GM23338 (cell line): ENCODE data around the gene TMEM86A. TPM values are rescaled to one million over a fixed set of nuclear protein-coding genes. Genes with fewer than 3 reads are reported as not detected.

Experiments used
- ATAC-seq: fragments of 200-7000 bp; cut with Tn5 transposase; 3 replicates; pipeline ENCODE4 v1.9.1; 2020
- DNase-seq: peaks from one replicate; pipeline ENCODE4 v3.0.0-alpha.2; 2015; ENCODE audit warnings: low spot score
- H2AFZ ChIP-seq: fragments of 200-600 bp; sonication (generic); 2 replicates; pipeline ENCODE4 v1.8.0; 2016; ENCODE audit warnings: antibody characterized with exemption, mild to moderate bottlenecking, moderate library complexity
- H3F3A ChIP-seq: fragments of 200-600 bp; sonication (generic); replicated peaks from 2 replicates; pipeline ENCODE4 v1.8.0; 2017; ENCODE audit warnings: antibody characterized with exemption, mixed run types, low read depth
- H3K27ac ChIP-seq: fragments of 200-600 bp; sonication (generic); 2 replicates; pipeline ENCODE4 v1.6.1; 2016; ENCODE audit warnings: low read depth
- H3K27me3 ChIP-seq: fragments of 200-600 bp; sonication (generic); 2 replicates; pipeline ENCODE4 v1.8.0; 2016; ENCODE audit warnings: mild to moderate bottlenecking, mixed run types, moderate library complexity; ENCODE audit not compliant: insufficient read depth
- H3K36me3 ChIP-seq: fragments of 200-600 bp; sonication (generic); 2 replicates; pipeline ENCODE4 v1.8.0; 2016; ENCODE audit warnings: mild to moderate bottlenecking; ENCODE audit not compliant: insufficient read depth
- H3K4me1 ChIP-seq: fragments of 200-600 bp; sonication (generic); 2 replicates; pipeline ENCODE4 v1.8.0; 2016; ENCODE audit warnings: mild to moderate bottlenecking, moderate library complexity; ENCODE audit not compliant: insufficient read depth
- H3K4me2 ChIP-seq: fragments of 200-600 bp; sonication (generic); 2 replicates; pipeline ENCODE4 v1.7.1; 2017; ENCODE audit warnings: mixed run types
- H3K4me3 ChIP-seq: fragments of 200-600 bp; sonication (generic); 2 replicates; pipeline ENCODE4 v1.6.1; 2016; ENCODE audit warnings: mixed run types
- H3K79me2 ChIP-seq: fragments of 200-600 bp; sonication (generic); replicated peaks from 2 replicates; pipeline ENCODE4 v1.8.0; 2017; ENCODE audit warnings: mild to moderate bottlenecking; ENCODE audit not compliant: insufficient read depth
- H3K9me2 ChIP-seq: fragments of 200-600 bp; sonication (generic); 2 replicates; pipeline ENCODE4 v1.8.0; 2017; ENCODE audit not compliant: insufficient read depth
- H4K20me1 ChIP-seq: fragments of 200-600 bp; sonication (generic); replicated peaks from 2 replicates; pipeline ENCODE4 v1.8.0; 2017; ENCODE audit warnings: mild to moderate bottlenecking; ENCODE audit not compliant: insufficient read depth
- H3K27ac Mint-ChIP-seq: 2 replicates; pipeline ENCODE4 v1.8.0; 2020; ENCODE audit warnings: inconsistent platforms, mild to moderate bottlenecking, moderate library complexity, mixed read lengths
- H3K27me3 Mint-ChIP-seq: 3 replicates; pipeline ENCODE4 v1.8.0; 2022; ENCODE audit warnings: low read depth, mild to moderate bottlenecking, moderate library complexity, mixed read lengths, inconsistent platforms; ENCODE audit not compliant: insufficient read depth, poor library complexity
- H3K36me3 Mint-ChIP-seq: 3 replicates; pipeline ENCODE4 v1.8.0; 2021; ENCODE audit warnings: low read depth, mild to moderate bottlenecking, inconsistent platforms, moderate library complexity, mixed read lengths
- H3K4me1 Mint-ChIP-seq: 3 replicates; pipeline ENCODE4 v1.8.0; 2020; ENCODE audit warnings: mild to moderate bottlenecking, inconsistent platforms, mixed read lengths
- H3K4me3 Mint-ChIP-seq: 3 replicates; pipeline ENCODE4 v1.8.0; 2021; ENCODE audit warnings: moderate library complexity, mild to moderate bottlenecking, inconsistent platforms, mixed read lengths
- H3K9me3 Mint-ChIP-seq: 3 replicates; pipeline ENCODE4 v1.8.0; 2020; ENCODE audit warnings: moderate library complexity, mild to moderate bottlenecking, inconsistent platforms, mixed read lengths
- CTCF ChIP-seq, 2 experiments: fragments of 200-600 bp in 1 of 2; sonication (generic) in 1 of 2; conservative IDR thresholded peaks; 2 replicates each; pipeline versions ENCODE4 v1.5.1 to v1.6.1; 2016 to 2017; ENCODE audit warnings: antibody characterized with exemption in 2 of 2, low read depth in 2 of 2, mild to moderate bottlenecking in 2 of 2, moderate library complexity in 1 of 2
- ETS1 ChIP-seq: IDR thresholded peaks from 2 replicates; pipeline ENCODE4 v1.6.1; 2016; ENCODE audit warnings: antibody characterized with exemption
- JUNB ChIP-seq: IDR thresholded peaks from one replicate; pipeline ENCODE4 v1.6.1; 2016; ENCODE audit warnings: antibody characterized with exemption; ENCODE audit not compliant: unreplicated experiment
- REST ChIP-seq: IDR thresholded peaks from one replicate; pipeline ENCODE4 v1.6.1; 2018; ENCODE audit warnings: antibody characterized with exemption; ENCODE audit not compliant: unreplicated experiment
- ZNF114 ChIP-seq: fragments of 250-450 bp; sonication (Bioruptor Pico); IDR thresholded peaks from 2 replicates; pipeline ENCODE4 v1.5.0; 2020; ENCODE audit warnings: mild to moderate bottlenecking, moderate library complexity
- ZNF331 ChIP-seq: fragments of 250-450 bp; sonication (Bioruptor Pico); IDR thresholded peaks from 2 replicates; pipeline ENCODE4 v1.5.0; 2020; ENCODE audit warnings: low read depth, mild to moderate bottlenecking, moderate library complexity
- polyA plus RNA-seq: library from polyadenylated mRNA; unstranded; fragments of >200 nt; fragmentation: Nextera tagmentation; extraction: Ambion mirVana; gene quantifications from 2 replicates; pipeline ENCODE4 v1.2.1, GENCODE V29; 2016
- total RNA-seq: library from RNA; depleted of rRNA; stranded (reverse); fragments of >200 nt; shearing (Covaris generic); gene quantifications from 2 replicates; pipeline ENCODE4 v1.2.3, GENCODE V29; 2014

TMEM86A gene
- total and polyA plus RNA-seq, 2 experiments from 2014 or later: 0.45 to 0.91 TPM

GRCh38 chr11:18726040-18726439, 27.5 kb downstream of the TMEM86A start, which contains the start of gene IGSF22:
IGSF22 (minus strand) TSS chr11:18726188; CDS start chr11:18724236, 1,952 bp downstream.
- peak; percentile 76 for DNase-seq
- H3K9me3 Mint-ChIP-seq: no peaks in the 10 kb centered on the region; the same call in 2 of the 3 replicates
- Histone ChIP-seq H3K4me1 (peaks cover 11% of the 10 kb centered on the region), H4K20me1 (no peaks in the 10 kb centered on the region; the same call in 1 of the 2 replicates), H3K79me2 (no peaks in the 10 kb centered on the region), H3K27me3 (no peaks in the 10 kb centered on the region), H2AFZ (no peak within 1 kb of the TSS), H3K36me3 (no peaks in the 10 kb centered on the region), H3K27ac (no peak within 1 kb of the TSS), H3K4me2 (peak within 1 kb of the TSS; percentile 71), H3K9me2 (no peaks in the 10 kb centered on the region), H3K4me3 (no peak within 1 kb of the TSS), H3F3A (no peaks in the 10 kb centered on the region)
- peaks cover 13% of the 10 kb centered on the region for H3K27me3 Mint-ChIP-seq
- peak; percentile 1; the same call in 1 of the 3 replicates for ATAC-seq
- peaks cover 22% of the 10 kb centered on the region for H3K4me1 Mint-ChIP-seq
- no peak within 1 kb of the TSS for H3K4me3 Mint-ChIP-seq
- no peak within 1 kb of the TSS for H3K27ac Mint-ChIP-seq
- no peaks in the 10 kb centered on the region; the same call in 2 of the 3 replicates for H3K36me3 Mint-ChIP-seq
- TF ChIP-seq ZNF331 (CRISPR knock-in tag) (no peak), CTCF (conservative IDR thresholded peaks at IDR 0.05; ENCODE audit: low read depth in 2 of 2) (0 out of 4 replicates have a peak, but pooled peaks of 1 of the 2 experiments have one; percentile 9), ZNF114 (CRISPR knock-in tag) (no peak), ETS1 (no peak), REST (no peak)

GRCh38 chr11:18727479-18728236, 29.1 kb downstream of the TMEM86A start:
- peak; percentile 84 for DNase-seq
- TF ChIP-seq CTCF (conservative IDR thresholded peaks at IDR 0.05; ENCODE audit: low read depth in 2 of 2): peak; percentile 77 to 84
- TF ChIP-seq JUNB: no peak

More at GRCh38 chr11:18727479-18728236, 29.1 kb downstream of the TMEM86A start:
- Histone ChIP-seq H3K9me2 (no peaks in the 10 kb centered on the region), H3K4me2 (no peak overlapping the region), H2AFZ (no peak overlapping the region), H3K27ac (no peak overlapping the region), H3K4me1 (peaks cover 7% of the 10 kb centered on the region; the same call in 1 of the 2 replicates), H3K79me2 (no peaks in the 10 kb centered on the region), H3K4me3 (no peak overlapping the region), H4K20me1 (no peaks in the 10 kb centered on the region; the same call in 1 of the 2 replicates), H3F3A (no peaks in the 10 kb centered on the region), H3K36me3 (no peaks in the 10 kb centered on the region), H3K27me3 (no peaks in the 10 kb centered on the region)
- Mint-ChIP-seq H3K27me3 (peaks cover 7% of the 10 kb centered on the region), H3K9me3 (no peaks in the 10 kb centered on the region; the same call in 2 of the 3 replicates), H3K36me3 (no peaks in the 10 kb centered on the region; the same call in 2 of the 3 replicates), H3K27ac (no peak overlapping the region), H3K4me1 (peaks cover 23% of the 10 kb centered on the region), H3K4me3 (no peak overlapping the region)
- ATAC-seq: peak; percentile 79
